Cardiac muscle cell (in vitro differentiated cells and primary cell): ENCODE results near the gene KRTAP10-6. TPM values are rescaled to one million over a fixed set of nuclear protein-coding genes. Genes with fewer than 3 reads are reported as not detected.

ENCODE experiments used
- DNase-seq, 2 donors: peaks; one replicate each; pipeline versions ENCODE4 v3.0.0 to v3.0.0-alpha.2; 2010 to 2017; ENCODE audit warnings: low read depth in 1 of 2, low spot score in 1 of 2
- H3K27ac ChIP-seq: fragments of 200-600 bp; sonication (generic); 2 replicates; pipeline ENCODE4 v1.5.1; 2016
- H3K27me3 ChIP-seq: fragments of 200-600 bp; sonication (generic); 2 replicates; pipeline ENCODE4 v1.6.0; 2016; ENCODE audit warnings: control low read depth
- H3K36me3 ChIP-seq: fragments of 200-600 bp; sonication (generic); 2 replicates; pipeline ENCODE4 v1.5.1; 2016; ENCODE audit warnings: control low read depth
- H3K4me1 ChIP-seq: fragments of 200-600 bp; sonication (generic); 2 replicates; pipeline ENCODE4 v1.8.1; 2017; ENCODE audit warnings: low read depth, mild to moderate bottlenecking, mixed run types
- H3K4me3 ChIP-seq: fragments of 200-600 bp; sonication (generic); 2 replicates; pipeline ENCODE4 v1.5.1; 2016; ENCODE audit warnings: mild to moderate bottlenecking
- H3K9me3 ChIP-seq: fragments of 200-600 bp; sonication (generic); 2 replicates; pipeline ENCODE4 v1.5.1; 2017; ENCODE audit warnings: low read depth, mild to moderate bottlenecking, control low read depth
- polyA plus RNA-seq: library from polyadenylated mRNA; unstranded; fragments of >200 nt; fragmentation: Nextera tagmentation; extraction: Ambion mirVana; gene quantifications from 2 replicates; pipeline ENCODE4 v1.2.1, GENCODE V29; 2016
- total RNA-seq: library from RNA; depleted of rRNA; stranded (reverse); fragments of >200 nt; gene quantifications from 2 replicates; pipeline ENCODE4 v1.2.3, GENCODE V29; 2016
- TF ChIP-seq, protein P1 (sequence below): IDR thresholded peaks from 2 replicates; pipeline ENCODE4 v1.5.1; 2012; ENCODE audit warnings: low read depth, mild to moderate bottlenecking, low read length

Gene KRTAP10-6
- total and polyA plus RNA-seq, 2 experiments from 2014 or later, result 0.29 TPM; not detected in 1

DNA sequence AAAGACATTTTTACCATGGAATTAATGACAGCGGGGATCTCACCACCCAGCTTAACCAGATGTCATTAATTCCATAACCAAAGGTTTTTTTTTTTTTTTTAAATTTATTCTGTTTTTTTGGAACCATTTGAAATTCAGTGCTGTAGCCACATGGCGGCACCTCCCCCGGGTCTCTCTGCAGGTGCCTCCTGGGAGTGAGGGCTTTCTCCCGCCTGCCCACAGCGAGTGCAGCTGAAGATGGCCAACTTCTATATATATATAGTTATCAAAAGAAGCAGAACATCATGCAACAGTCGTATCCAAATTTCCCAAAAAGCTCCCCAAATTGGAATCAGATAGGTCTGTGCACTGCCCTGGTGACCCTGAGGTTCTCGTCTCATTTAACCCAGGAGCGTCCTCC, 23.2 kb upstream of the KRTAP10-6 start:
- H3K36me3 ChIP-seq, result no peaks in the 10 kb centered on the region
- no peaks in the 10 kb centered on the region for H3K4me1 ChIP-seq
- DNase-seq, result no peak
- TF ChIP-seq, protein P1, sequence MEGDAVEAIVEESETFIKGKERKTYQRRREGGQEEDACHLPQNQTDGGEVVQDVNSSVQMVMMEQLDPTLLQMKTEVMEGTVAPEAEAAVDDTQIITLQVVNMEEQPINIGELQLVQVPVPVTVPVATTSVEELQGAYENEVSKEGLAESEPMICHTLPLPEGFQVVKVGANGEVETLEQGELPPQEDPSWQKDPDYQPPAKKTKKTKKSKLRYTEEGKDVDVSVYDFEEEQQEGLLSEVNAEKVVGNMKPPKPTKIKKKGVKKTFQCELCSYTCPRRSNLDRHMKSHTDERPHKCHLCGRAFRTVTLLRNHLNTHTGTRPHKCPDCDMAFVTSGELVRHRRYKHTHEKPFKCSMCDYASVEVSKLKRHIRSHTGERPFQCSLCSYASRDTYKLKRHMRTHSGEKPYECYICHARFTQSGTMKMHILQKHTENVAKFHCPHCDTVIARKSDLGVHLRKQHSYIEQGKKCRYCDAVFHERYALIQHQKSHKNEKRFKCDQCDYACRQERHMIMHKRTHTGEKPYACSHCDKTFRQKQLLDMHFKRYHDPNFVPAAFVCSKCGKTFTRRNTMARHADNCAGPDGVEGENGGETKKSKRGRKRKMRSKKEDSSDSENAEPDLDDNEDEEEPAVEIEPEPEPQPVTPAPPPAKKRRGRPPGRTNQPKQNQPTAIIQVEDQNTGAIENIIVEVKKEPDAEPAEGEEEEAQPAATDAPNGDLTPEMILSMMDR, result no peak
- no peaks in the 10 kb centered on the region for H3K27me3 ChIP-seq
- no peaks in the 10 kb centered on the region for H3K9me3 ChIP-seq
- no peak overlapping the region for H3K4me3 ChIP-seq
- H3K27ac ChIP-seq, result no peak overlapping the region

DNA sequence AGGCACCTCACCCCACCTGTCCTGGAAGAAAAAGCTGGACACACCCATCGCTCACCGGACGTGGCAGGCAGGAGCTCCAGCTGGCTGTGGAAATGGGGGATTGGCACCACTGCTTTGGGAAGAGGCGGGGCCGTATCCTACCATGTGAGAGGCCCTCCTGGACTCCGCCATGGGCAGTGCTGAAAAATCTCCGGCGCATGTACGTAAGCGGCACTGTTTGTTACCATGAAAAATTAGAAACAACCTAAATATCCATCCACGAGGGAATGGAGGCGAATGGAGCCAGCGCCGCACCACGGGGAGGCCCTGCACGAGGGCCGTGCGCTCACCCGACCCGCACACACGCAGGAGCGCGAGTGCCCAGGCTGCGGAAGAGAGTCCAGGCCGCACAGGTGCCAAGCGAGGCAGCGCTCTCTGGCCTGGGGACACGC, 22.7 kb upstream of the KRTAP10-6 start:
- TF ChIP-seq, protein P1, result no peak
- Histone ChIP-seq H3K27ac (no peak overlapping the region), H3K4me1 (no peaks in the 10 kb centered on the region), H3K27me3 (no peaks in the 10 kb centered on the region), H3K36me3 (no peaks in the 10 kb centered on the region), H3K9me3 (no peaks in the 10 kb centered on the region), H3K4me3 (no peak overlapping the region)
- DNase-seq, result no peak

DNA sequence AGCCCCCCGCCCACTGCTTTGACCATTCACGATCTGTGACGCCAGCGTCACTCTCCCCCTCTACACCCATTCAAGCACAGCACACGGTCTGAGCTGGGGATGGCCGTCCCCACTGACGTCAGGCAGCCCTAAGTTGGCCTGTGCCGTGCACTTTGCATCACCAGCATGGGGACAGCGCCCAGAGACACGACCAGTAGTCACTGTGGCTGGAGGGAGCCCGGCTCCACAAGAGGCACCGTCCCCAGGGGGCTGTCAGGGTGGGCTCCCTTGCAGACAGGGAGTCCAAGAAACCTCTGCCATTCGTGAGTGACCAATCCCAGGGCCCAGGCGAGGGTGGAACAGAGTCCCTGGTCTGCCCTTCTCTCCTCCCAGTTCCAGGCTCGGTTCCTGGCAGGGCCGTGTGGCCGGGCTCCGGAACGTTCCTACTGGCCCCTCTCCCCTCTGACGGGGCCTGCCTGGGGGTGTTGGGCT, 21.9 kb upstream of the KRTAP10-6 start:
- DNase-seq, result no peak

DNA sequence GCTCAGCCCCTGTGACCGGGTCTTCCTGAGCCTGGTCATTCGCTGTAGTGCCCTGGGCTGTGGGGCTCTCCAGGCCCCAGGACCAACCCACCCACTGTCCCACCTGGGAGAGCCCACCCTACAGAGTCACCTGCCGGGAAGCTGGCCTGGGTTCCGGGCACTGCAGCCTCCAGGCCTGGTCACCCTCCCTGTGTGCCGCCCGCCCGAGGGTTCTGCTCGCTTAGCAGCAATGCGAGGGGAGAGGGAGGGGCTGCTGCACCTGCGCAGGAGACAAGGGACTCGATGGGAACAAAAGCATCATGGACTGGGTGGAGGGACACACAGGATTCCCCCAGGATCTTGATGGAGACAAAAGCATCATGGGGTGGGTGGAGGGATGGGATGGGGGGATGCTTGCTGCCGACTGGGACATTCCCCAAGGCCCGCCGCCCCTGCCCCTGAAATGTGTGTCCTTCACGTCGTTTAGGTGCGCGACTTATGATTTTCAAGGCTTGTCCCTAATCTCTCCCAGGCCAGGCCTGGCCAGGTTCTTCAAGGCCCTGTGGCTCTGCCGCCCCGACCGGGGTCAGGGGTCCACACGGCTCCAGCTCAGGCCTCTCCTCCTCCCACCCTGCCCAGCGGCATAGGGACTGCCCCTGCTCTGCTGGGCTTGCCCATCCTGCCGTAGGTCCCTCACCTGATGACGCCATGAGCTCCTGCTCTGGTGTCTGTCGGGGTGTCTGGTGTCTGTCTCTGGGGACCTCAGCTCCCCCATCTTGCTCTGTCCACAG, 21.3 kb upstream of the KRTAP10-6 start:
- Histone ChIP-seq H3K36me3 (no peaks in the 10 kb centered on the region), H3K9me3 (no peaks in the 10 kb centered on the region), H3K4me1 (no peaks in the 10 kb centered on the region), H3K4me3 (no peak overlapping the region), H3K27me3 (no peaks in the 10 kb centered on the region), H3K27ac (no peak overlapping the region)
- no peak for DNase-seq
- TF ChIP-seq, protein P1, result no peak

More for the DNA sequence above, 21.9 kb upstream of the KRTAP10-6 start:
- no peak overlapping the region for H3K4me3 ChIP-seq
- H3K27me3 ChIP-seq, result no peaks in the 10 kb centered on the region
- H3K36me3 ChIP-seq, result no peaks in the 10 kb centered on the region
- TF ChIP-seq, protein P1, result no peak
- H3K4me1 ChIP-seq, result no peaks in the 10 kb centered on the region
- no peak overlapping the region for H3K27ac ChIP-seq
- no peaks in the 10 kb centered on the region for H3K9me3 ChIP-seq

DNA sequence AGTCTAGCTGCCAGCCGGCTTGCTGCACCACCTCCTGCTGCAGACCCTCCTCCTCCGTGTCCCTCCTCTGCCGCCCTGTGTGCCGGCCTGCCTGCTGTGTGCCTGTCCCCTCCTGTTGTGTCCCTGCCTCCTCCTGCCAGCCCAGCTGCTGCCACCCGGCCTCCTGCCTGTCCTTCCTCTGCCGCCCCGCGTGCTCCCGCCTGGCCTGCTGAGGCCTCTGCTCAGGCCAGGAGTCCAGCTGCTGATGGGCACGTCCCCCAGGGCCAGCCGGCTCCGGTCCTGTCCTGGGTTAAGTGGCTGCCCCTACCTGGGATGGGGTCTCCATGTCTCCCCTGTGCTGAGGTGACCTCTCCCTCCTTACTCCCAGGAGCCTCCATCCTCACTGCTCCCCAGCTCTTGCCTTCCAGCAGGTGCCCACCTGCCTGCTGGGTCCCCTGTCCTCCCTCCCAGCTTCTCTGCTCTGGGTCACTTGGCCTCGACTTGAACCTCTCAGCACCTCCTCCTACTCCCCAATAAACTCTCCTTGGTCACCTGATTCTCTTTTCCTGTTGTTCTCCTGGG, 20.4 kb upstream of the KRTAP10-6 start:
- Histone ChIP-seq H3K27me3 (no peaks in the 10 kb centered on the region), H3K27ac (no peak overlapping the region)

More for the DNA sequence above, 20.4 kb upstream of the KRTAP10-6 start:
- no peak for DNase-seq
- H3K9me3 ChIP-seq, result no peaks in the 10 kb centered on the region
- no peaks in the 10 kb centered on the region for H3K36me3 ChIP-seq
- no peaks in the 10 kb centered on the region for H3K4me1 ChIP-seq
- no peak overlapping the region for H3K4me3 ChIP-seq
- TF ChIP-seq, protein P1, result no peak
